Endothelial cell of umbilical vein (primary cell): ENCODE results near the gene USB1. TPM values are rescaled to one million over a fixed set of nuclear protein-coding genes. Genes with fewer than 3 reads are reported as not detected.

ENCODE experiments used
- BruUV-seq: library from RNA; stranded (reverse); fragments of 400-500 nt; replicated peaks from 2 replicates; lab custom pipeline; 2021; lab: Mats Ljungman, UMichigan
- CTCF ChIA-PET: fragments of 300-600, 350-600 bp; sonication (Branson Sonifier 250); formaldehyde crosslinking; loops from one replicate; lab custom pipeline; 2021; ENCODE audit warnings: antibody characterized with exemption, inconsistent platforms; lab: Charles Lee
- POLR2A ChIA-PET: fragments of 300-600, 350-600 bp; sonication (Branson Sonifier 250); formaldehyde crosslinking; loops from one replicate; lab custom pipeline; 2021; ENCODE audit warnings: antibody characterized with exemption, inconsistent platforms; lab: Charles Lee
- DNase-seq: peaks from one replicate; pipeline ENCODE4 v3.0.0-alpha.2; 2011; ENCODE audit warnings: low read depth, low spot score
- FAIRE-seq: peaks from 2 replicates; lab custom pipeline; 2011; peaks lifted over from hg19 to GRCh38; lab: Jason Lieb, UNC
- H2AFZ ChIP-seq: 2 replicates; pipeline ENCODE4 v1.6.0; 2012; ENCODE audit warnings: low read depth, low read length, control low read depth, inconsistent platforms
- H3K27ac ChIP-seq: 2 replicates; pipeline ENCODE4 v1.5.1; 2011; ENCODE audit warnings: low read depth, mild to moderate bottlenecking, control low read depth, low read length, moderate library complexity; ENCODE audit not compliant: insufficient read depth
- H3K27me3 ChIP-seq, 2 experiments: 2 replicates each; pipeline versions ENCODE4 v1.6.0 to v1.6.1; 2011; ENCODE audit warnings: low read length in 2 of 2, mixed read lengths in 1 of 2; ENCODE audit not compliant: control insufficient read depth in 2 of 2, insufficient read depth in 2 of 2
- H3K36me3 ChIP-seq, 2 experiments: 2 replicates in 1 of 2; 3 replicates in 1 of 2; pipeline ENCODE4 v1.5.1; 2011; ENCODE audit warnings: low read length in 2 of 2, mild to moderate bottlenecking in 1 of 2, moderate library complexity in 1 of 2; ENCODE audit not compliant: control insufficient read depth in 2 of 2, insufficient read depth in 2 of 2; ENCODE audit errors: extremely low read depth in 1 of 2
- H3K4me1 ChIP-seq: 3 replicates; pipeline ENCODE4 v1.5.1; 2011; ENCODE audit warnings: mild to moderate bottlenecking, low read length; ENCODE audit not compliant: control insufficient read depth, insufficient read depth; ENCODE audit errors: extremely low read depth
- H3K4me2 ChIP-seq: 2 replicates; pipeline ENCODE4 v1.6.1; 2011; ENCODE audit warnings: low read length, control low read depth, mixed read lengths; ENCODE audit not compliant: insufficient read depth
- H3K4me3 ChIP-seq, 3 experiments: fragments of 200-600 bp in 1 of 3; sonication (generic), shearing (Covaris generic) in 1 of 3; replicated peaks in 1 of 3; 2 replicates each; pipeline ENCODE4 v1.5.1; 2011 to 2016; ENCODE audit warnings: control low read depth in 3 of 3, low read length in 3 of 3, mild to moderate bottlenecking in 2 of 3, inconsistent platforms in 1 of 3, low read depth in 1 of 3, moderate library complexity in 1 of 3; ENCODE audit not compliant: insufficient read depth in 1 of 3
- H3K79me2 ChIP-seq: 2 replicates; pipeline ENCODE4 v1.6.0; 2012; ENCODE audit warnings: low read length, inconsistent platforms; ENCODE audit not compliant: control insufficient read depth, insufficient read depth
- H3K9ac ChIP-seq: replicated peaks from 2 replicates; pipeline ENCODE3; 2011; ENCODE audit warnings: low read length, control low read depth; ENCODE audit not compliant: insufficient read depth; ENCODE audit errors: extremely low read depth
- H3K9me1 ChIP-seq: replicated peaks from 3 replicates; pipeline ENCODE4 v1.6.0; 2011; ENCODE audit warnings: mild to moderate bottlenecking, low read length; ENCODE audit not compliant: control insufficient read depth, insufficient read depth; ENCODE audit errors: extremely low read depth
- H3K9me3 ChIP-seq: replicated peaks from 2 replicates; pipeline ENCODE4 v1.5.1; 2012; ENCODE audit warnings: low read length, inconsistent platforms; ENCODE audit not compliant: control insufficient read depth, insufficient read depth
- H4K20me1 ChIP-seq: replicated peaks from 2 replicates; pipeline ENCODE3; 2011; ENCODE audit warnings: mild to moderate bottlenecking, low read length; ENCODE audit not compliant: control insufficient read depth, insufficient read depth; ENCODE audit errors: extremely low read depth
- CTCF ChIP-seq, 2 donors: IDR thresholded peaks; 1 replicate in 1 of 2; 2 replicates in 1 of 2; pipeline ENCODE4 v1.5.1; 2011; ENCODE audit warnings: low read length in 2 of 2, mild to moderate bottlenecking in 2 of 2, moderate library complexity in 2 of 2, control low read depth in 1 of 2, inconsistent platforms in 1 of 2, low read depth in 1 of 2; ENCODE audit not compliant: insufficient read depth in 1 of 2; ENCODE audit errors: extremely low read depth in 1 of 2
- EZH2 ChIP-seq: IDR thresholded peaks from 2 replicates; pipeline ENCODE4 v1.6.1; 2012; ENCODE audit warnings: borderline replicate concordance, low read depth, mild to moderate bottlenecking, moderate library complexity, low read length, inconsistent platforms; ENCODE audit not compliant: severe bottlenecking
- FOS ChIP-seq: IDR thresholded peaks from 2 replicates; pipeline ENCODE4 v1.6.1; 2011; ENCODE audit warnings: mild to moderate bottlenecking, low read length, moderate library complexity, borderline replicate concordance; ENCODE audit not compliant: insufficient read depth
- GATA2 ChIP-seq: IDR thresholded peaks from 2 replicates; pipeline ENCODE4 v1.7.0; 2011; ENCODE audit warnings: low read depth, mild to moderate bottlenecking, moderate library complexity, mixed read lengths, low read length; ENCODE audit not compliant: insufficient read length, insufficient read depth
- JUN ChIP-seq: IDR thresholded peaks from 2 replicates; pipeline ENCODE4 v1.6.1; 2011; ENCODE audit warnings: borderline replicate concordance, low read depth; ENCODE audit not compliant: insufficient read length, insufficient read depth
- MAX ChIP-seq: IDR thresholded peaks from 2 replicates; pipeline ENCODE4 v1.6.1; 2011; ENCODE audit not compliant: insufficient read depth, insufficient read length
- MYC ChIP-seq: IDR thresholded peaks from one replicate; pipeline ENCODE4 v1.6.1; 2011; ENCODE audit warnings: mild to moderate bottlenecking, low read depth, low read length
- POLR2A ChIP-seq: IDR thresholded peaks from 2 replicates; pipeline ENCODE4 v1.6.1; 2012; ENCODE audit warnings: low read depth, mild to moderate bottlenecking, control low read depth, low read length
- POLR2AphosphoS5 ChIP-seq: IDR thresholded peaks from 2 replicates; pipeline ENCODE4 v1.6.1; 2012; ENCODE audit warnings: low read depth, mild to moderate bottlenecking, control low read depth, low read length, moderate library complexity; ENCODE audit not compliant: insufficient read depth
- dilution Hi-C: fragments of 300-500 bp; cut with MboI; formaldehyde crosslinking; loops from one replicate; pipeline ENCODE4 v1.15.0; 2019; ENCODE audit warnings: low sequenced_read_pairs; ENCODE audit not compliant: extremely low pct_ligation_motif_present
- intact Hi-C: fragments of 100-400 bp; cut with micrococcal nuclease; formaldehyde crosslinking; loops from one replicate; pipeline ENCODE4 v1.10.0; 2022
- polyA plus RNA-seq, 4 experiments: library from polyadenylated mRNA; depleted of rRNA in 3 of 4; stranded (reverse) in 3 of 4; unstranded in 1 of 4; fragments of >200 nt; gene quantifications; 2 replicates each; pipeline versions ENCODE4 v1.2.1 to v1.2.3, GENCODE V29; 2011 to 2012; ENCODE audit warnings: missing spikeins in 1 of 4
- total RNA-seq: library from RNA; stranded (reverse); gene quantifications from 2 replicates; pipeline ENCODE4 v1.2.3, GENCODE V29; 2021

Gene USB1
- total and polyA plus RNA-seq, 2 donors (not counting 3 experiments of a cell fraction or from before 2014, with no cell fraction given): 64.6 to 83.8 TPM

- TF ChIP-seq POLR2A (no peak), MAX (no peak), POLR2AphosphoS5 (no peak), JUN (no peak), GATA2 (no peak), EZH2 (no peak), FOS (no peak), MYC (no peak), CTCF (IDR thresholded peaks at IDR 0.05; ENCODE audit: extremely low read depth in 1 of 2, insufficient read depth in 1 of 2, low read depth in 1 of 2, low read length in 2 of 2) (no peak)
- Histone ChIP-seq H3K9me1 (no peaks in the 10 kb centered on the region), H3K9ac (no peak overlapping the region), H3K4me2 (no peak overlapping the region), H2AFZ (no peak overlapping the region), H3K27ac (no peak overlapping the region), H3K4me3 (no peak overlapping the region), H3K9me3 (no peaks in the 10 kb centered on the region), H3K79me2 (no peaks in the 10 kb centered on the region), H3K27me3 (peaks cover 0 to 8% of the 10 kb centered on the region in 2 experiments), H4K20me1 (no peaks in the 10 kb centered on the region), H3K4me1 (no peaks in the 10 kb centered on the region), H3K36me3 (no peaks in the 10 kb centered on the region)
- ChIA-PET CTCF (interaction anchor here (2.1 kb wide), 1 partner anchor 91 kb away, joined by 6 read pairs; no protein-coding TSS in a partner anchor), POLR2A (no interaction called here)
- dilution Hi-C loops: no loop called here
- DNase-seq (no peak), FAIRE-seq (no peak)
- no TSS peak for BruUV-seq
- intact Hi-C loops: no loop called here
These were observed 30.0 kb downstream of the USB1 start for GRCh38 chr16:58031016-58031800.
